Measurements from ENCODE around the gene NKTR.

Gene NKTR

GRCh38 chr3:42683875-42684598 is 83.6 kb downstream of the NKTR start:
- DNase-seq, result no peak

DNA sequence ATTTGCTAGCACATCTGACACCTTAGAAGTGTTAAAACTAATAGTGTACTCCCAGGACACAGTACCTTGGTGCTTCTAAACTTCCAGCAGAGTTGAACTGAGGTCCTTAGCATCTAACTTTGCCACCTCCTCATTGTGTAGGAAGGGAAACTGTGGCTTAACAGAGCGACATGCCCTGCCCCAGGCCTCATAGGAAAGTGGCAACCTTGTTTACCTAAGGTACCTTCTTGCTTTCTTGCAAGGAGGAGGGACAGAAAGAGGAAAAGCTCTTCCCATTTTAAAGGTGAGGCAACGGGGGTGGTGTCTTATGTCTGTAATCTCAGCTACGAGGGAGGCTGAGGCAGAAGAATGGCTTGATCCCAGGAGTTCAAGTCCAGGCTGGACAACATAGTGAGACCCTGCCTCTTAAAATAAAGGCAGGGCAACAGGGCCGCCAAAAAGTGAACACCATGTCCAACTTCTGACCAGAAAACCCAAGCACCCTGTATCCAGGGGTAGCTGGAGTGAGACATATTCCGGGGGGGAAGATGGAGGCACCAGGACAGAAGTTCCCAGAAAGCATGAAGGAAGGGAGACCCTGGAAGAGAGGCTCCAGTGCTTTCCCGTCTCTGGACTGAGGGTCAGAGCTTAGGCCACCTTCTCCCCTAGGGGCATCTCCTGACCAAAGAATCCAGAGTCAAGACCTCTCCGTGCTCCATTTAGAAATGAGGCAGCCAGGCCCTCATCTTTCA is 84.3 kb downstream of the NKTR start:
- DNase-seq, result no peak

DNA sequence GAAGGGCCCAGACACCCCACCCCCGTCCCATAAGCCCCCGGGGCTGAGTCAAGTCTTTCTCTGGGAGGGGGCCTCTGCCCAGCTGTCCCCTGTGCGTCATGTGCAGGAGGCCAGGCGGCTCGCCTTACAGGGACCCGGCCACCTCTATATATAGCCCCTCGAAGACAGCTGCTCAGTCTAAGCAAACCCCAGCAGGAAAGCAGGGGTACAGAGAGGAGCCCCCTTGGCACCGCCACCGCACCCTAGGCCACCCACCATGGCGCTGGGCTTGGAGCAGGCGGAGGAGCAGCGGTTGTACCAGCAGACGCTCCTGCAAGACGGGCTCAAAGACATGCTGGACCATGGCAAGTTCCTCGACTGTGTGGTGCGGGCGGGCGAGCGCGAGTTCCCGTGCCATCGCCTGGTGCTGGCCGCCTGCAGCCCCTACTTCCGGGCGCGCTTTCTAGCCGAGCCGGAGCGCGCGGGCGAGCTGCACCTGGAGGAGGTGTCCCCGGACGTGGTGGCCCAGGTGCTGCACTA is 84.9 kb downstream of the NKTR start, which contains the start of gene KLHL40:
KLHL40 (plus strand) TSS at position 175 of the 519 bp plus-strand sequence; CDS start at position 257, 82 bp downstream.
- no peak for DNase-seq

- DNase-seq, result no peak
Observed at GRCh38 chr3:42685891-42686820, 85.7 kb downstream of the NKTR start.

GRCh38 chr3:42686832-42687650 is 86.6 kb downstream of the NKTR start:
- DNase-seq, result no peak

DNA sequence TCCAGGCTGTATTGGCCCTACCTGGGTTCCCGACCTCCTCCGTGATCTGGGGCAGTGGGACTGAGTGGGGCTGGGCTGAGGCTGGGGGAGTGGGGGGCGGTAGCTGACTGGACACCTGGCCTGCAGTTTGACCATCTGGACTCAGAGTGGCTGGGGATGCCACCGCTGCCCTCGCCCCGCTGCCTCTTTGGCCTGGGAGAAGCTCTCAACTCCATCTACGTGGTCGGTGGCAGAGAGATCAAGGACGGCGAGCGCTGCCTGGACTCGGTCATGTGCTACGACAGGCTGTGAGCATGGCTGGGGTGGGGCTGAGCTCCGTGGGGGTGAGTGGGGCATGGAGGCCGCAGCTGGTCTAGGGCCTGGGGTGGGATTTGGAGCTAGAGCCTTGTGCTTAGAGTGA is 87.5 kb downstream of the NKTR start:
- no peak for DNase-seq

GRCh38 chr3:42688487-42689420 is 88.3 kb downstream of the NKTR start:
- DNase-seq, result no peak

- no peak for DNase-seq
Observed at GRCh38 chr3:42689421-42690014, 89.0 kb downstream of the NKTR start.

DNA sequence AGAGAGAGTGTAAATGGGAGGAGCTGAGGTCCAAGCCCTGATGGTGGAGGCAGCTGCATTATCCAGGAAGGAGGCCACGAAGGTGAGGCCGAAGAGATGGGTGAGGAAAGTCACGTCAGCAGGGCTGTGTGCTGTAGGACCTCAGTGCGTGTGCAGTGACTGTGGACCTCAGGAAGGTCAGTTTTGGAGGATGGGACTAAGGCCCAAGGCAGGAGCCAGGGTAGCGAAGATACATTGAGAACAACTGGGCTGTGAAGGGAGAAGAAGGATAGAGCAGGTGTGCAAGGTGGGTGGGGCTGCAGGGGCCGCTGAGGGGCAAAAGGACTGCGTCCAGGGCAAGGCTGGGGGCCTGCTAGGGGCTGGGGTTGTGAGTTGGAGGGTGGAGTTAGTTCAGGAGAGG is 89.7 kb downstream of the NKTR start:
- no peak for DNase-seq

DNA sequence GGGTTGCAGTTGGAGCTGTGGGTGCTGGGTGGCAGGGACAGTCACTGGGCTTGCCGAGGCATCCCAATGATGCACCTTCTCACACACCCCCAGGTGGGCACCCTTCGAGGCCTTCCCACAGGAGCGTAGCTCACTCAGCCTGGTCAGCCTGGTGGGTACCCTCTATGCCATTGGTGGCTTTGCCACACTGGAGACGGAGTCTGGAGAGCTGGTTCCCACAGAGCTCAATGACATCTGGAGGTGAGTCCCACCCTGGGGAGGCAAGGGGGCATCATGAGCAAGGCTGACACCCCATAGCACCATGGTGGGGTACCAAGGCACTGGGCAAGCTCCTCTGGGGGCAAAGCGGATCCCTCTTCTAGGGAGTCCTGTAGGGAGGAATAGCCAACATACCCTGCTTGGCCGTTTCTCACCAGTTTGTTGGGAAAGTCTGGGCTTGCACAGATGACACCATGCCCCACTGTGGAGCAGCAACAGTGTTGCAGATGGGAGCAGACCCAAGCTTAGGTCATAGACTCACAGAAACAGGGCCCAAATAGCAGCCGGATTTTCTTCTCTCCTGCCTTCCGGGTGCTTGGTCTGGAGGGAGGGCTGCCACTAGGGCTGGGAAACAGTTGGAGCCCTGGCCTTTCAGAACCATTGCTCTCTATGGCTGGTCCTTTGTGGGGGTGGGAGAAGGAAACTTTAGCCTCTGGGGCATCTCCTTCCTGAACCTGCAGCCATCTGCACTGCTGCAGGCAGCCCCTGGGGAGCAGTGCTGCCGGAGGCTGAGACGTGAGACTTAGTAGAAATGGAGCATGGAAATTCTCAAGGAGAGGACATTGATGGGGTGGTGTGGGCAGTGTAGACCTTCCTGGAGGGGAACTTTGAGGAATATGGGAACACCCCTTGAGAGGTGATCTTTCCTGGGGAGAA is 90.5 kb downstream of the NKTR start:
- DNase-seq, result no peak

- DNase-seq, result no peak
Observed at GRCh38 chr3:42691816-42692666, 91.6 kb downstream of the NKTR start.

GRCh38 chr3:42692667-42693529 is 92.4 kb downstream of the NKTR start:
- DNase-seq, result no peak

DNA sequence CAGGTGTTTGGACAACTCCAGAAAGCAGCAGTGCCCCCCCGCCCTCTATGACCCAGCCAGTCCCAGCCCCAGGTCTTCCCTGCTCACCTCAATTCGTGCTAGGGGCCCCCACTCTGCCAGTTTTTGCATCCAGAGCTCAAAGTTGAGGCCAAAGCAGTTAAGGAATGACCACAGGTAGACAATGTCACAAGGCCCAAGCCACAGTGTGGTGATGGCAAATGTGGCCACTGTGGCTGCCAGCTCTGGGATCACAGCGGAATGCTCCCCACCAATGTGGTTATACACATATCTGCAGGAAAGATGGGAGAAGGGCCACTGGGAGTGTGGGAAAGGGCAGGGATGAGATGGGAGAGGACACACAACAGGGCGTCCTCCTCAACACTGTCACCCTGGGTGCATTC is 93.0 kb downstream of the NKTR start:
- no peak for DNase-seq

DNA sequence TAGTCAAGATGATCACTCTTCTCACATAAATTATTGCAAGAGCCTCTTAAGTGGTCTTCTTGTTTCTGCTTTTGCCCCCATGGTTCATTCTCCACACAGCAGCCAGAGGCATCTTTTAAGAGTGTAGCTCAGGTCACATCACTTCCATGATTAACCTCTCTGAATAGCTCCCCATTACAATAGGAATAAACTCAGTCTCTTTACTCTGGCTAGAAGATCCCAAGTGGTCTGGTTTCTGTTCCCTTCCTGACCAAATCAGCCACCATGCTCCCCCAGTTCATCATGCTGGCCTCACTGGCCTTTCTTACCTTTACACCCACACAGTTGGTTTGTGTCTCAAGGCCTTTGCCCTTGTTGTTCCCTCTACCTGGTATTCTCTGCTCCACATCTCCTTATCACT is 93.9 kb downstream of the NKTR start:
- no peak for DNase-seq

DNA sequence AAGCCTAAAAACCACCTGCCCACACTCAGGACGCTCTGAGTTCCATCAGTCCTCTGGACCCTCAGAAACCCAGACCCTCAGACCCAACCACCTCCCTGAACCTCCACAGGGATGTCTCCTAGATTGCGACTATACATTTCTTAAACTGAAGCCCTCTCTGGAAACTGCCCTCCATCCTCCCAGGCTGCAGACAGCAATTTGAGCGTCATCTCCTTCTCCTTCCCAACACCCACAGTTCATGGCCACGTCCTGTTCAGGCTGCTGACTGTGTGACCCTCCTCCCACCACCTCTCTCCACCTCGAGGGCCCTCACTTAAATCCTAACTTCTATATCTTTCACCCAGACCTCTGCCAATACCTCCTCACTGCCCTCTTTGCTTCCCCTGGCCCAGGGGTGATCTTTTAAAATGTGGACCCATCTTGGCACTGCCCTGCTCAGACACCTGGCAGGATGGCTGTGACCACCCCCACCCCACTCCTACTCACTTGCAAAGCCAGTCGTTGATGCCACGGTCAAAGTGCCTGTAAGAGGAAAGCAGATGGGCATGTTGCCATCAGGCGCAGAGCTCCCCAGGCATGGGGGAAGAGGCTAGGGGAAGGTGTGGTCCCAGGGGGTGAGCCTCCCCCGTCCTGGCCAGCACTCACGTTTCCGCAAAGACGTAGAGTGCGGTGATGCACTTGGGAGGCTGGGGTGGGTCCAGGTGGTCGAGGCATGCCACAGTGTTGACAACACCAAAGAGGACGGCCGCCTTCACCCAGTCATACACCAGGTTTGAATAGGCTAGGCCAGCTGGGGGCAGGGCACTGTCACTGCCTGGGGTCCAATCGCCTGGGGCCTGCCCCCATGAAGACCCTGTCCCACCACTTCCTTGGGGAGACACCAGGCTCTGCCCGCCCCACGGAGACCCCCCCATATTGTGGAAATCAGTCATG is 96.1 kb downstream of the NKTR start:
- DNase-seq, result no peak
